HEK293T (cell line): ENCODE data around the gene NCOA6.

Experiments
- FOXK2 ChIP-seq: fragments of 450-650 bp; IDR thresholded peaks from 2 replicates; pipeline ENCODE4 v1.6.1; 2016; ENCODE audit warnings: mild to moderate bottlenecking
- FOXM1 ChIP-seq: fragments of 450-650 bp; IDR thresholded peaks from 2 replicates; pipeline ENCODE4 v1.6.1; 2017; ENCODE audit warnings: mild to moderate bottlenecking, borderline replicate concordance

GRCh38 chr20:34817072-34817471, 8.4 kb downstream of the NCOA6 start:
- TF ChIP-seq FOXM1: no peak
- no peak for TF ChIP-seq FOXK2
